OCI-LY1 (cell line): Measurements from ENCODE around the gene DMRTA1.

Experiments used
- H2AFZ ChIP-seq: fragments of 200-600 bp; sonication (generic), shearing (Covaris generic); 2 replicates; pipeline ENCODE4 v1.6.0; 2014; ENCODE audit warnings: antibody characterized with exemption, mild to moderate bottlenecking, low read length
- H3F3A ChIP-seq: fragments of 200-600 bp; sonication (generic), shearing (Covaris generic); 2 replicates; pipeline ENCODE4 v1.6.0; 2014; ENCODE audit warnings: mild to moderate bottlenecking, antibody characterized with exemption, low read length, moderate library complexity; ENCODE audit not compliant: insufficient read depth
- H3K27ac ChIP-seq: fragments of 200-600 bp; sonication (generic); 2 replicates; pipeline ENCODE4 v1.5.1; 2014; ENCODE audit warnings: low read length, mixed run types, mild to moderate bottlenecking, low read depth; ENCODE audit not compliant: poor library complexity, severe bottlenecking
- H3K27me3 ChIP-seq: fragments of 200-600 bp; sonication (generic); 2 replicates; pipeline ENCODE4 v1.6.0; 2014; ENCODE audit warnings: antibody characterized with exemption, mild to moderate bottlenecking, low read length, moderate library complexity; ENCODE audit not compliant: insufficient read depth
- H3K36me3 ChIP-seq: fragments of 200-600 bp; sonication (generic); 2 replicates; pipeline ENCODE4 v1.6.1; 2014; ENCODE audit warnings: mild to moderate bottlenecking, antibody characterized with exemption, low read length, moderate library complexity, mixed read lengths; ENCODE audit not compliant: insufficient read depth
- H3K4me1 ChIP-seq: fragments of 200-600 bp; sonication (generic); 2 replicates; pipeline ENCODE4 v1.5.1; 2014; ENCODE audit warnings: mild to moderate bottlenecking, low read length, moderate library complexity; ENCODE audit not compliant: insufficient read depth, severe bottlenecking
- H3K4me2 ChIP-seq: fragments of 200-600 bp; sonication (generic), shearing (Covaris generic); 2 replicates; pipeline ENCODE4 v1.6.1; 2014; ENCODE audit warnings: low read length
- H3K4me3 ChIP-seq: fragments of 200-600 bp; sonication (generic); 2 replicates; pipeline ENCODE4 v1.5.1; 2014; ENCODE audit warnings: low read length, low read depth, mild to moderate bottlenecking, mixed read lengths; ENCODE audit not compliant: poor library complexity, severe bottlenecking
- H3K79me2 ChIP-seq: fragments of 200-600 bp; shearing (Covaris generic); 2 replicates; pipeline ENCODE4 v1.6.1; 2016; ENCODE audit warnings: mixed run types, low read length, mixed read lengths; ENCODE audit not compliant: insufficient read depth
- H3K9ac ChIP-seq: fragments of 200-600 bp; sonication (generic), shearing (Covaris generic); 2 replicates; pipeline ENCODE4 v1.6.1; 2014; ENCODE audit warnings: mild to moderate bottlenecking, low read length, mixed read lengths
- H3K9me2 ChIP-seq: fragments of 200-600 bp; sonication (generic), shearing (Covaris generic); 2 replicates; pipeline ENCODE4 v1.6.1; 2014; ENCODE audit warnings: low read depth, mild to moderate bottlenecking, low read length, mixed read lengths
- H3K9me3 ChIP-seq: fragments of 200-600 bp; shearing (Covaris generic); 2 replicates; pipeline ENCODE4 v1.6.1; 2014; ENCODE audit warnings: low read length, mixed read lengths
- H4K20me1 ChIP-seq: fragments of 200-600 bp; sonication (generic), shearing (Covaris generic); 2 replicates; pipeline ENCODE4 v1.6.0; 2016; ENCODE audit warnings: mild to moderate bottlenecking, low read length; ENCODE audit not compliant: insufficient read depth
- EZH2 ChIP-seq: fragments of 200-600 bp; sonication (generic), shearing (Covaris generic); IDR thresholded peaks from 2 replicates; pipeline ENCODE4 v1.8.0; 2017; ENCODE audit warnings: borderline replicate concordance, mixed run types, mild to moderate bottlenecking, antibody characterized with exemption, low read length, moderate library complexity, mixed read lengths
- TF ChIP-seq, protein P1 (sequence below): fragments of 200-600 bp; sonication (generic), shearing (Covaris generic); IDR thresholded peaks from 2 replicates; pipeline ENCODE4 v1.5.1; 2017; ENCODE audit warnings: mild to moderate bottlenecking, antibody characterized with exemption, low read length, moderate library complexity, mixed read lengths

The DMRTA1 gene

GRCh38 chr9:22413884-22414283, 32.7 kb upstream of the DMRTA1 start:
- H3K4me2 ChIP-seq, result no peak overlapping the region
- H3K9ac ChIP-seq, result no peak overlapping the region
- H3F3A ChIP-seq, result no peaks in the 10 kb centered on the region
- no peaks in the 10 kb centered on the region for H4K20me1 ChIP-seq
- H3K9me2 ChIP-seq, result no peaks in the 10 kb centered on the region
- TF ChIP-seq, protein P1, sequence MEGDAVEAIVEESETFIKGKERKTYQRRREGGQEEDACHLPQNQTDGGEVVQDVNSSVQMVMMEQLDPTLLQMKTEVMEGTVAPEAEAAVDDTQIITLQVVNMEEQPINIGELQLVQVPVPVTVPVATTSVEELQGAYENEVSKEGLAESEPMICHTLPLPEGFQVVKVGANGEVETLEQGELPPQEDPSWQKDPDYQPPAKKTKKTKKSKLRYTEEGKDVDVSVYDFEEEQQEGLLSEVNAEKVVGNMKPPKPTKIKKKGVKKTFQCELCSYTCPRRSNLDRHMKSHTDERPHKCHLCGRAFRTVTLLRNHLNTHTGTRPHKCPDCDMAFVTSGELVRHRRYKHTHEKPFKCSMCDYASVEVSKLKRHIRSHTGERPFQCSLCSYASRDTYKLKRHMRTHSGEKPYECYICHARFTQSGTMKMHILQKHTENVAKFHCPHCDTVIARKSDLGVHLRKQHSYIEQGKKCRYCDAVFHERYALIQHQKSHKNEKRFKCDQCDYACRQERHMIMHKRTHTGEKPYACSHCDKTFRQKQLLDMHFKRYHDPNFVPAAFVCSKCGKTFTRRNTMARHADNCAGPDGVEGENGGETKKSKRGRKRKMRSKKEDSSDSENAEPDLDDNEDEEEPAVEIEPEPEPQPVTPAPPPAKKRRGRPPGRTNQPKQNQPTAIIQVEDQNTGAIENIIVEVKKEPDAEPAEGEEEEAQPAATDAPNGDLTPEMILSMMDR, result no peak
- no peak for TF ChIP-seq EZH2
- H3K27me3 ChIP-seq, result no peaks in the 10 kb centered on the region
- no peaks in the 10 kb centered on the region for H3K4me1 ChIP-seq
- no peak overlapping the region for H3K27ac ChIP-seq
- H3K9me3 ChIP-seq, result no peaks in the 10 kb centered on the region
- H3K79me2 ChIP-seq, result no peaks in the 10 kb centered on the region
- H3K36me3 ChIP-seq, result no peaks in the 10 kb centered on the region
- no peak overlapping the region for H3K4me3 ChIP-seq
- no peak overlapping the region for H2AFZ ChIP-seq

DNA sequence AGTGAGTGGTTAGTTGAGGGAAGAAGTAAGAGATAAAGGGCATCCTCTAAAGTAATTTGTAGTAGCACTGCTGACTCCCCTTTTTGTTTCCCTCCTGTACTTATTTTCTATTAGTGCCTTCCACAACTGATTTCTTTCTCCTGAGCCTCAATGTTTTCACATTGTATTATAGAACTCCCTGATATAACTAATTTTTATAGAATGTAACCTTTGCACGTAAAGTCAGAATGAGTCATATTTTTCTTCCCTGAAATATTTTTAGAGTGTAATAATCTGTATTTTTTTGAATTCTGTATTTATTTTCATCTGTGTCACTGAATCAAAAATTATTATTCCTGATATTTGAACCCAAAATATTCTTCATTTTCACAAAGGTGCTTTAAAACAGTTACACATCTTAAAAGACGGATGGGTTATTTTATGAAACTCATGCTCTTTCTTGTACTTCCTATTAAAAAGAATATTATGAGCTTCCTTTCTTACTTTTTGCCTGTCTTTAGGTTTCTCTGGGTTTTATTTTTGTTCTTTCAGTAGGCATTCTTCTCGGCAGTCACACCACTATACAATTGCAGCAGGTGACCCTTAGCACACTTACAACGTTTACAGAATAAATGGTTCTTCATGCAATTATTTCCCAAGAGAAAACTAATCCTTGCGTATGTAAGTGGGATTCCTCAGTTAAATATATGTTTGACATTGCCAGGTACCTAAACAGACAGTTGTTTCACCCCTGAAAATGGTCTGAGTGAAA, 30.5 kb upstream of the DMRTA1 start:
- Histone ChIP-seq H3K36me3 (no peaks in the 10 kb centered on the region), H3K9me3 (no peaks in the 10 kb centered on the region), H3K79me2 (no peaks in the 10 kb centered on the region), H3K4me2 (no peak overlapping the region), H2AFZ (no peak overlapping the region), H3K4me3 (no peak overlapping the region), H3K4me1 (no peaks in the 10 kb centered on the region), H3K27me3 (no peaks in the 10 kb centered on the region), H3F3A (no peaks in the 10 kb centered on the region), H3K9me2 (no peaks in the 10 kb centered on the region), H4K20me1 (no peaks in the 10 kb centered on the region), H3K9ac (no peak overlapping the region), H3K27ac (no peak overlapping the region)
- TF ChIP-seq, protein P1, result no peak
- no peak for TF ChIP-seq EZH2

- Histone ChIP-seq H3K27me3 (no peaks in the 10 kb centered on the region), H3F3A (no peaks in the 10 kb centered on the region), H3K4me2 (no peak overlapping the region), H3K4me1 (no peaks in the 10 kb centered on the region), H3K4me3 (no peak overlapping the region), H3K9me2 (no peaks in the 10 kb centered on the region), H3K27ac (no peak overlapping the region), H3K79me2 (no peaks in the 10 kb centered on the region), H3K9ac (no peak overlapping the region), H3K9me3 (no peaks in the 10 kb centered on the region), H2AFZ (no peak overlapping the region), H4K20me1 (no peaks in the 10 kb centered on the region), H3K36me3 (no peaks in the 10 kb centered on the region)
- no peak for TF ChIP-seq EZH2
- TF ChIP-seq, protein P1, result no peak
Measured at GRCh38 chr9:22416692-22417060, 29.9 kb upstream of the DMRTA1 start.
